HCEC 1CT (cell line): ENCODE results near the gene ANO9.
"Not testable (repeated sequence)": the region's sequence is repeated elsewhere in the genome, so short reads cannot be mapped to it uniquely, and the experiment has no call there.

Source experiments
- DNase-seq: peaks from one replicate; pipeline ENCODE4 v3.0.0-alpha.2; 2017

ANO9 gene

DNA sequence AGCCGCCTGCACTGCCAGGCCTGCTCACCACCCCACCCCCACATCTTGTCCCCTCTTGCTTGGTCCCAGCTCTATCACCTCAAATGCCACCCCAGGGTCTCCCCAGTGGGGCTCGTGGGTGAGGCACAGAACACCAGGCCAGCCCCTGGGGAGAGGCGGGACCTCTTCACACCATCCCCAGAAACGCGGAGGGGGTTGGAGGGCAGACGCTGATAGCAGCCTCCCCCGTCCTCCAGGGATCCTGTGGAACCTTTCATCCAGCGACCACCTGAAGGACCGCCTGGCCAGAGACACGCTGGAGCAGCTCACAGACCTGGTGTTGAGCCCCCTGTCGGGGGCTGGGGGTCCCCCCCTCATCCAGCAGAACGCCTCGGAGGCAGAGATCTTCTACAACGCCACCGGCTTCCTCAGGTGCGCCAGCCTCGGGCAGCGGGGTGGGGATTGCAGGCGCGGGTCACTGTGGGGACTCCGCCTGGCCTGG, 42.0 kb downstream of the ANO9 start:
- DNase-seq, result no peak

- DNase-seq, result no peak
Measured at GRCh38 chr11:398826-399225, 43.0 kb downstream of the ANO9 start.

DNA sequence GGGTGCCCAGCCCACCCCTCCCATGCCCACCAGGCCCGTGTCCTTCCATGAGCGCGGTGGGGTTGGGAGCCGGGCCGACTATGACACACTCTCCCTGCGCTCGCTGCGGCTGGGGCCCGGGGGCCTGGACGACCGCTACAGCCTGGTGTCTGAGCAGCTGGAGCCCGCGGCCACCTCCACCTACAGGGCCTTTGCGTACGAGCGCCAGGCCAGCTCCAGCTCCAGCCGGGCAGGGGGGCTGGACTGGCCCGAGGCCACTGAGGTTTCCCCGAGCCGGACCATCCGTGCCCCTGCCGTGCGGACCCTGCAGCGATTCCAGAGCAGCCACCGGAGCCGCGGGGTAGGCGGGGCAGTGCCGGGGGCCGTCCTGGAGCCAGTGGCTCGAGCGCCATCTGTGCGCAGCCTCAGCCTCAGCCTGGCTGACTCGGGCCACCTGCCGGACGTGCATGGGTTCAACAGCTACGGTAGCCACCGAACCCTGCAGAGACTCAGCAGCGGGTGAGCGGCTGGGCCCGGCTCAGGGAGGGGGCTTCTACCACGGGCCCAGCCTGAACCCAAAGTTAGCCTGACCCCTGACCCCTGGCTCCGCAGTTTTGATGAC, 44.8 kb downstream of the ANO9 start:
- DNase-seq, result peak; percentile 77

DNA sequence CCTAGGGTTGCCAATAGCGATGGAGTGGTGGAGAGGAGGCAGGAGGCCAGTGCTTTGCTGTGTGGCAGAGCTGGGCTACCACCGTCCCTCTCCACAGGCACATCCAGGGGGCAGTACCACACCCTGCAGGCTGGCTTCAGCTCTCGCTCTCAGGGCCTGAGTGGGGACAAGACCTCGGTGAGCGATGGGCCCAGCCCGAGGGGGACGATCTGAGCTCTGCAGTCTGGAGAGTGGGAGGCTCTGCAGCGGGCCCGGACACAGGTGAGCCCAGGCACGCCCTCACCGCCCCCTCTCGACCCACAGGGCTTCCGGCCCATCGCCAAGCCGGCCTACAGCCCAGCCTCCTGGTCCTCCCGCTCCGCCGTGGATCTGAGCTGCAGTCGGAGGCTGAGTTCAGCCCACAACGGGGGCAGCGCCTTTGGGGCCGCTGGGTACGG, 45.3 kb downstream of the ANO9 start:
- DNase-seq, result peak; percentile 50

DNA sequence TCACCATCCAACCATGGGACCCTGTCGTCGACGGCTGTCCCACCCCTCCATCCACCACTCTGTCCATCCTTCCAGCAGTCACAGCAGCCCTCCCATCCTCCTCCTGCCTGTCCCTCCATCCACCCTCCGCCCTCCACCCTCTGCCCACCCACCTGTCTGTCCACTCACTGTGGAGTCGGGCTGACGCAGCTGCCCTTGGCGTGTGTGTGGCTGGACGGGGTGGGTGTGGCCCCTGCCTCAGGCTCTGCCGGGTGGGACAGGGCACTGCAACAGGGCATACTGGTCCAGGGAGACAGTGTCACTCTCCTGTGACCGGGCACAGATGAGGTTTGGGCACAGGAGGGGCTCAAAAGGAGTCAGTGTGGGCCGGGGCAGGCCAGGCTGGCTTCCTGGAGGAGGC, 45.9 kb downstream of the ANO9 start:
- no peak for DNase-seq

- no peak for DNase-seq
Measured at GRCh38 chr11:394858-395655, 46.8 kb downstream of the ANO9 start.

- DNase-seq, result peak; percentile 59
Measured at GRCh38 chr11:394034-394857, 47.6 kb downstream of the ANO9 start, which contains the start of gene PKP3. Gene PKP3 (plus strand): TSS chr11:394209. CDS start chr11:394293, 84 bp downstream.

- peak; percentile 75 for DNase-seq
Measured at GRCh38 chr11:393219-394033, 48.4 kb downstream of the ANO9 start.

DNA sequence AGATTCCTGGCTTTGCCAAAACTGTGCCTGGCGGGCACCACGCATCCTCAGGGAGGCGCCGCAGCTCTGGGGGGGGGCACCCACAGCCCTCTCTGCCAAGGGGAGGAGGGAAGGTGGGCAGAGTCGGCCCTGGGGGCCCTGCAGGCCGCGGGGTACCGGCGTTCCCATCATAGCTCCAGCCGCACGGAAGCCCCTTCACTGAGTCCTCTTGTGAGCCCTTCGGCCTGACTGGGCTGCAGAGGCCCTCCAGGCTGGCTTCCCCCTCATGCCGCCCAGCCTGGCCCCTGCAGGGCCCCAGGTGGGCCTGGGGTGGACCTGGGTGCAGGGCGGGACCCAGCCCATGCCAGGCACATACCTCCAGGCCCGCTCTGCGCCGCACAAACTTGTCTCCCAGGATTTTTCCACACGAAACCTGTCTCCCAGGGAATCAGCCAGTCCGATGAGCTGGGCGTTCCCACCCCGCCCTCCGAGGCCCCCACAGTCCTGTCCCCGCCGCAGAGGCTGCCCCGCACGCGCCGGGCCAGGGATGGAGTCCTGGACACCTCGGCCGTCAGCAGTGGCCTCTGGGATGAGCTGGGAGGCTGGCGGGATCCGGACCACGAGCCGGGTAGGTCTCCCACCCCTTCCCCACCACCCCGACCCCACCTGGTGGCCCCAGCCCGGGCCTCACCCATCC, 49.6 kb downstream of the ANO9 start:
- DNase-seq, result no peak

- no peak for DNase-seq
Measured at GRCh38 chr11:391117-392017, 50.4 kb downstream of the ANO9 start.

DNA sequence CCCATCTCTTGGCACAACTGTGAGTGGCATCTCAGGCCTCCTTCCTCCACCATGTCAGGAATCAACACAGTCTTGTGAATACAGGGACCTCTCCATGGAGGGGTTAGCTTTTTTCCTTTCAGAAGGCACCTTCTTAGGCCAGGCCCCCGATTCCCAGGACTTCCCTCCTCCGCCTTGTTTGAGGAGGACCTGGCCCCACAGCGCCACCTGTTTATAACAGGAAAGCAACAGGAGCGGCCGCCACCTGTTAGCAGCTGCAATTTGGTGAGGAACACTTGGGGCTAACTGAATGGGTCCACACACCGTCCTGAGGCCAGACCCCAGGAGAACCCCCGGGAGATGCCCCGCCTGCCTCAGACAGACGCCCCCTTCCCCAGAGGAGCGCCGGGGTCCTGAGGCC, 51.6 kb downstream of the ANO9 start:
- no peak for DNase-seq

- not testable (repeated sequence) for DNase-seq
Measured at GRCh38 chr11:389369-389768, 52.4 kb downstream of the ANO9 start.

- DNase-seq, result no peak
Measured at GRCh38 chr11:387193-387793, 54.5 kb downstream of the ANO9 start.

GRCh38 chr11:386483-386882, 55.3 kb downstream of the ANO9 start:
- no peak for DNase-seq

GRCh38 chr11:385594-386351, 56.0 kb downstream of the ANO9 start:
- DNase-seq, result no peak

DNA sequence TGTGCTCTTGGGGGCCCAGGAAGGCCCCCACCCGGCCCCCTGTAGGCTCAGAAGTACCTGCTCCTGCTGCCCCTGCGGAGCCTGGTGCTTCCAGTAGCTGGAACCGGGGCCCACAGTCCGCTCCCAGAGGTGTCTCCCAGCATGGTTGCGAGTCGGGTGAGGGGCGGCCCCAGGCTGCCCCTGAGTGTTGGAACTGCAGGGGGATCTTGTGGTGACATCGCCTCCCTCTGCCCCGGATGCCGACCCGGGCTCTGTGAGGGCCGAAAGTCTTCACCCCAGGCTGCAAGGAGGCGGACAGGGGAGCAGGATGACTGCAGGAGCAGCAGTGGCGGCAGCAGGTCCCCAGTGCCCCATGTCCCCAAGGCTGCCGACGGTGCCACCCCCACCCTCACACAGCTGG, 57.3 kb downstream of the ANO9 start:
- no peak for DNase-seq

- DNase-seq, result no peak
Measured at GRCh38 chr11:383431-383830, 58.4 kb downstream of the ANO9 start.

- no peak for DNase-seq
Measured at GRCh38 chr11:382081-382629, 59.7 kb downstream of the ANO9 start.

DNA sequence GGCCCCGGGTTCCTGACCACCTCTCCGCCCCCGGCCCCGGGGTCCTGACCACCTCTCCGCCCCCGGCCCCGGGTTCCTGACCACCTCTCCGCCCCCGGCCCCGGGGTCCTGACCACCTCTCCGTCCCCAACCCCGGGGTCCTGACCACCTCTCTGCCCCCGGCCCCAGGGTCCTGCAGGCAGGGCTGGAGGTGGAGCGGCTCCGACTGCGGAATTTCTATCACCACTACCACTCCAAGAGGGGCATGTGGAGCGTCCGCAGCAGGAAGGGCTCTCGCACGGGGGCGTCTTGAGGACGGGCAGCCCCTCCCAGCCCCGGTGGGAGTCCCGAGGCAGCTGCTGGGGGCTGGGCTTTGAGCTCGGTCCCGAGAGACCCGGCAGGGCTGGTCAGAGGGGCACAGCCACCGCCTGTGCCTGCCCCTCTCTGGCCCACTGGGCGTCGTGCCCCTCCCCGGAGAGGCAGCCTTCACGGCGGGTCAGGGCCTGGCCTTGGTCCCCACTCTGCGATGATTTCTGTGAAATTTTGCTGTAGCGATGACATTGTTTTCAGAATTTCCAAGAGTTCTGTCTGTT, 60.2 kb downstream of the ANO9 start:
- no peak for DNase-seq
